Sigmoid colon (tissue), 4 donors: ENCODE data around the gene GFER.
"Not testable (repeated sequence)": the region's sequence is repeated elsewhere in the genome, so short reads cannot be mapped to it uniquely, and the experiment has no call there.

Experiments
- EP300 ChIP-seq, 4 donors: sonication (generic); formaldehyde crosslinking; IDR thresholded peaks; one replicate each; pipeline ENCODE4 v1.6.1; 2017; ENCODE audit warnings: antibody characterized with exemption in 4 of 4
- POLR2A ChIP-seq, 2 donors: fragments of 450-650 bp; IDR thresholded peaks; one replicate each; pipeline ENCODE4 v1.6.1; 2016; ENCODE audit warnings: antibody characterized with exemption in 2 of 2, mild to moderate bottlenecking in 2 of 2, moderate library complexity in 2 of 2
- POLR2AphosphoS5 ChIP-seq, 4 donors: sonication (generic); formaldehyde crosslinking; IDR thresholded peaks; one replicate each; pipeline ENCODE4 v1.6.1; 2017; ENCODE audit warnings: antibody characterized with exemption in 4 of 4
- TF ChIP-seq, protein P1 (sequence below), 4 experiments: fragments of 450-650 bp in 3 of 4; fragments of 200-600 bp in 1 of 4; IDR thresholded peaks; one replicate each; pipeline ENCODE4 v1.5.1; 2016 to 2019; ENCODE audit warnings: antibody characterized with exemption in 4 of 4, mild to moderate bottlenecking in 3 of 4, moderate library complexity in 2 of 4

DNA sequence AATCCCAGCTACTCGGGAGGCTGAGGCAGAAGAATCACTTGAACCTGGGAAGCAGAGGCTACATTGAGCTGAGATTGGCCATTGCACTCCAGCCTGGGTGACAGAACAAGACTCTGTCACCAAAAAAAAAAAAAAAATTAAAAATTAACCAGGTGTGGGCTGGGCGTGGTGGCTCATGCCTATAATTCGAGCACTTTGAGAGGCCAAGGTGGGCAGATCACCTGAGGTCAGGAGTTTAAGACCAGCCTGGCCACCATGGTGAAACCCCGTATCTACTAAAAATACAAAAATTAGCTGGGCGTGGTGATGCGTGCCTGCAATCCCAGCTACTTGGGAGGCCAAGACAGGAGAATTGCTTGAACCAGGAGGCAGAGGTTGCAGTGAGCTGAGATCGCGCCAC, 44.2 kb upstream of the GFER start:
- TF ChIP-seq, protein P1, sequence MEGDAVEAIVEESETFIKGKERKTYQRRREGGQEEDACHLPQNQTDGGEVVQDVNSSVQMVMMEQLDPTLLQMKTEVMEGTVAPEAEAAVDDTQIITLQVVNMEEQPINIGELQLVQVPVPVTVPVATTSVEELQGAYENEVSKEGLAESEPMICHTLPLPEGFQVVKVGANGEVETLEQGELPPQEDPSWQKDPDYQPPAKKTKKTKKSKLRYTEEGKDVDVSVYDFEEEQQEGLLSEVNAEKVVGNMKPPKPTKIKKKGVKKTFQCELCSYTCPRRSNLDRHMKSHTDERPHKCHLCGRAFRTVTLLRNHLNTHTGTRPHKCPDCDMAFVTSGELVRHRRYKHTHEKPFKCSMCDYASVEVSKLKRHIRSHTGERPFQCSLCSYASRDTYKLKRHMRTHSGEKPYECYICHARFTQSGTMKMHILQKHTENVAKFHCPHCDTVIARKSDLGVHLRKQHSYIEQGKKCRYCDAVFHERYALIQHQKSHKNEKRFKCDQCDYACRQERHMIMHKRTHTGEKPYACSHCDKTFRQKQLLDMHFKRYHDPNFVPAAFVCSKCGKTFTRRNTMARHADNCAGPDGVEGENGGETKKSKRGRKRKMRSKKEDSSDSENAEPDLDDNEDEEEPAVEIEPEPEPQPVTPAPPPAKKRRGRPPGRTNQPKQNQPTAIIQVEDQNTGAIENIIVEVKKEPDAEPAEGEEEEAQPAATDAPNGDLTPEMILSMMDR (IDR thresholded peaks at IDR 0.05): not testable (repeated sequence)
- not testable (repeated sequence) for TF ChIP-seq POLR2A, EP300, POLR2AphosphoS5 (IDR thresholded peaks at IDR 0.05)
